Panc1 (cell line): Measurements from ENCODE around the gene PPIL1. TPM values are rescaled to one million over a fixed set of nuclear protein-coding genes. Genes with fewer than 3 reads are reported as not detected.

Experiments
- ATAC-seq: fragments of 200-7000 bp; cut with Tn5 transposase; 2 replicates; pipeline ENCODE4 v1.9.1; 2020; ENCODE audit warnings: mild to moderate bottlenecking, moderate library complexity
- BruUV-seq: library from RNA; stranded (reverse); fragments of 400-500 nt; replicated peaks from 2 replicates; lab custom pipeline; 2021; lab: Mats Ljungman, UMichigan
- CTCF ChIA-PET: fragments of 300-600 bp; sonication (Branson Sonifier 250); formaldehyde crosslinking; loops from one replicate; lab custom pipeline; 2022; ENCODE audit warnings: antibody characterized with exemption; lab: Charles Lee
- POLR2A ChIA-PET: fragments of 300-600 bp; sonication (Branson Sonifier 250); formaldehyde crosslinking; loops from one replicate; lab custom pipeline; 2022; ENCODE audit warnings: antibody characterized with exemption; lab: Charles Lee
- DNase-seq: peaks from one replicate; pipeline ENCODE4 v3.0.0-alpha.2; 2010; ENCODE audit warnings: low read depth, low spot score
- H3K27ac ChIP-seq: 2 replicates; pipeline ENCODE4 v1.5.1; 2011; ENCODE audit warnings: mild to moderate bottlenecking, low read length, inconsistent platforms
- H3K27me3 ChIP-seq: fragments of 200-500 bp; sonication (Bioruptor generic); 2 replicates; pipeline ENCODE4 v1.6.0; 2014; ENCODE audit warnings: low read length, inconsistent platforms; ENCODE audit not compliant: control insufficient read depth, insufficient read depth
- H3K36me3 ChIP-seq: fragments of 200-500 bp; sonication (Bioruptor generic); 2 replicates; pipeline ENCODE4 v1.5.1; 2014; ENCODE audit warnings: inconsistent platforms, mild to moderate bottlenecking, low read length, moderate library complexity; ENCODE audit not compliant: control insufficient read depth, insufficient read depth
- H3K4me1 ChIP-seq: 2 replicates; pipeline ENCODE4 v1.5.1; 2011; ENCODE audit warnings: inconsistent platforms, mild to moderate bottlenecking, low read length, moderate library complexity; ENCODE audit not compliant: control insufficient read depth, insufficient read depth
- H3K4me3 ChIP-seq, 2 experiments: 2 replicates each; pipeline ENCODE4 v1.5.1; 2011 to 2012; ENCODE audit warnings: low read depth in 2 of 2, low read length in 2 of 2, mild to moderate bottlenecking in 2 of 2, inconsistent platforms in 1 of 2, moderate library complexity in 1 of 2
- H3K9me3 ChIP-seq: fragments of 200-500 bp; sonication (Bioruptor generic); 2 replicates; pipeline ENCODE4 v1.5.1; 2014; ENCODE audit warnings: low read depth, mild to moderate bottlenecking, inconsistent platforms, low read length, moderate library complexity; ENCODE audit not compliant: control insufficient read depth, insufficient read depth
- POLR2AphosphoS5 ChIP-seq: IDR thresholded peaks from 2 replicates; pipeline ENCODE4 v1.6.1; 2012; ENCODE audit warnings: mild to moderate bottlenecking, low read depth, low read length, moderate library complexity
- SIN3A ChIP-seq: IDR thresholded peaks from 2 replicates; pipeline ENCODE4 v1.6.1; 2012; ENCODE audit warnings: low read depth, mild to moderate bottlenecking, low read length, moderate library complexity, borderline replicate concordance; ENCODE audit not compliant: insufficient read depth
- TCF7L2 ChIP-seq: IDR thresholded peaks from 2 replicates; pipeline ENCODE4 v1.6.1; 2011; ENCODE audit warnings: mild to moderate bottlenecking, low read depth, low read length, inconsistent platforms
- in situ Hi-C: cut with HindIII; loops from 2 replicates; pipeline ENCODE4 v1.10.0; 2016; ENCODE audit warnings: low sequenced_read_pairs, low pct_unique_long_range_greater_than_20kb
- intact Hi-C: fragments of 100-400 bp; cut with micrococcal nuclease; formaldehyde crosslinking; loops from one replicate; pipeline ENCODE4 v1.10.0; 2022; ENCODE audit not compliant: unreplicated experiment
- total RNA-seq: library from RNA; stranded (reverse); gene quantifications from one replicate; pipeline ENCODE4 v1.2.1, GENCODE V29; 2021; ENCODE audit not compliant: unreplicated experiment
- TF ChIP-seq, protein P1 (sequence below), 2 experiments: IDR thresholded peaks; 2 replicates each; pipeline ENCODE4 v1.6.1; 2011 to 2012; ENCODE audit warnings: low read depth in 2 of 2, control low read depth in 1 of 2, low read length in 1 of 2, mild to moderate bottlenecking in 1 of 2, moderate library complexity in 1 of 2; ENCODE audit not compliant: insufficient read depth in 1 of 2
- TF ChIP-seq, protein P2 (sequence below): fragments of 450-650 bp; IDR thresholded peaks from 2 replicates; pipeline ENCODE4 v1.5.1; 2017; ENCODE audit warnings: mild to moderate bottlenecking

The PPIL1 gene
- total RNA-seq, 1 experiment from 2014 or later = 44.1 TPM

GRCh38 chr6:36825994-36826393, 48.6 kb downstream of the PPIL1 start:
- ChIA-PET POLR2A (no interaction called here), CTCF (no interaction called here)
- Histone ChIP-seq H3K27ac (no peak overlapping the region), H3K9me3 (no peaks in the 10 kb centered on the region), H3K4me1 (peaks cover 5% of the 10 kb centered on the region; the same call in 1 of the 2 replicates), H3K36me3 (no peaks in the 10 kb centered on the region), H3K27me3 (no peaks in the 10 kb centered on the region), H3K4me3 (no peak overlapping the region)
- TF ChIP-seq, protein P1, sequence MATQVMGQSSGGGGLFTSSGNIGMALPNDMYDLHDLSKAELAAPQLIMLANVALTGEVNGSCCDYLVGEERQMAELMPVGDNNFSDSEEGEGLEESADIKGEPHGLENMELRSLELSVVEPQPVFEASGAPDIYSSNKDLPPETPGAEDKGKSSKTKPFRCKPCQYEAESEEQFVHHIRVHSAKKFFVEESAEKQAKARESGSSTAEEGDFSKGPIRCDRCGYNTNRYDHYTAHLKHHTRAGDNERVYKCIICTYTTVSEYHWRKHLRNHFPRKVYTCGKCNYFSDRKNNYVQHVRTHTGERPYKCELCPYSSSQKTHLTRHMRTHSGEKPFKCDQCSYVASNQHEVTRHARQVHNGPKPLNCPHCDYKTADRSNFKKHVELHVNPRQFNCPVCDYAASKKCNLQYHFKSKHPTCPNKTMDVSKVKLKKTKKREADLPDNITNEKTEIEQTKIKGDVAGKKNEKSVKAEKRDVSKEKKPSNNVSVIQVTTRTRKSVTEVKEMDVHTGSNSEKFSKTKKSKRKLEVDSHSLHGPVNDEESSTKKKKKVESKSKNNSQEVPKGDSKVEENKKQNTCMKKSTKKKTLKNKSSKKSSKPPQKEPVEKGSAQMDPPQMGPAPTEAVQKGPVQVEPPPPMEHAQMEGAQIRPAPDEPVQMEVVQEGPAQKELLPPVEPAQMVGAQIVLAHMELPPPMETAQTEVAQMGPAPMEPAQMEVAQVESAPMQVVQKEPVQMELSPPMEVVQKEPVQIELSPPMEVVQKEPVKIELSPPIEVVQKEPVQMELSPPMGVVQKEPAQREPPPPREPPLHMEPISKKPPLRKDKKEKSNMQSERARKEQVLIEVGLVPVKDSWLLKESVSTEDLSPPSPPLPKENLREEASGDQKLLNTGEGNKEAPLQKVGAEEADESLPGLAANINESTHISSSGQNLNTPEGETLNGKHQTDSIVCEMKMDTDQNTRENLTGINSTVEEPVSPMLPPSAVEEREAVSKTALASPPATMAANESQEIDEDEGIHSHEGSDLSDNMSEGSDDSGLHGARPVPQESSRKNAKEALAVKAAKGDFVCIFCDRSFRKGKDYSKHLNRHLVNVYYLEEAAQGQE (IDR thresholded peaks at IDR 0.05; ENCODE audit: insufficient read depth in 1 of 2, low read depth in 2 of 2, low read length in 1 of 2) = no peak
- TF ChIP-seq POLR2AphosphoS5 (no peak), TCF7L2 (no peak), SIN3A (no peak)
- TF ChIP-seq, protein P2, sequence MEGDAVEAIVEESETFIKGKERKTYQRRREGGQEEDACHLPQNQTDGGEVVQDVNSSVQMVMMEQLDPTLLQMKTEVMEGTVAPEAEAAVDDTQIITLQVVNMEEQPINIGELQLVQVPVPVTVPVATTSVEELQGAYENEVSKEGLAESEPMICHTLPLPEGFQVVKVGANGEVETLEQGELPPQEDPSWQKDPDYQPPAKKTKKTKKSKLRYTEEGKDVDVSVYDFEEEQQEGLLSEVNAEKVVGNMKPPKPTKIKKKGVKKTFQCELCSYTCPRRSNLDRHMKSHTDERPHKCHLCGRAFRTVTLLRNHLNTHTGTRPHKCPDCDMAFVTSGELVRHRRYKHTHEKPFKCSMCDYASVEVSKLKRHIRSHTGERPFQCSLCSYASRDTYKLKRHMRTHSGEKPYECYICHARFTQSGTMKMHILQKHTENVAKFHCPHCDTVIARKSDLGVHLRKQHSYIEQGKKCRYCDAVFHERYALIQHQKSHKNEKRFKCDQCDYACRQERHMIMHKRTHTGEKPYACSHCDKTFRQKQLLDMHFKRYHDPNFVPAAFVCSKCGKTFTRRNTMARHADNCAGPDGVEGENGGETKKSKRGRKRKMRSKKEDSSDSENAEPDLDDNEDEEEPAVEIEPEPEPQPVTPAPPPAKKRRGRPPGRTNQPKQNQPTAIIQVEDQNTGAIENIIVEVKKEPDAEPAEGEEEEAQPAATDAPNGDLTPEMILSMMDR = no peak
- intact Hi-C loops = no loop called here
- no TSS peak for BruUV-seq
- DNase-seq = no peak
- no peak for ATAC-seq
- in situ Hi-C loops = no loop called here

GRCh38 chr6:36825452-36825851, 49.2 kb downstream of the PPIL1 start:
- no peak overlapping the region for H3K27ac ChIP-seq
- CTCF ChIA-PET = no interaction called here

More at GRCh38 chr6:36825452-36825851, 49.2 kb downstream of the PPIL1 start:
- Histone ChIP-seq H3K27me3 (no peaks in the 10 kb centered on the region), H3K4me1 (peaks cover 5% of the 10 kb centered on the region; the same call in 1 of the 2 replicates), H3K36me3 (no peaks in the 10 kb centered on the region), H3K9me3 (no peaks in the 10 kb centered on the region), H3K4me3 (no peak overlapping the region)
- POLR2A ChIA-PET = no interaction called here
- TF ChIP-seq TCF7L2 (no peak), POLR2AphosphoS5 (no peak), SIN3A (no peak)
- TF ChIP-seq, protein P2 = no peak
- TF ChIP-seq, protein P1 (IDR thresholded peaks at IDR 0.05; ENCODE audit: insufficient read depth in 1 of 2, low read depth in 2 of 2, low read length in 1 of 2) = no peak
- intact Hi-C loops = no loop called here
- no TSS peak for BruUV-seq
- DNase-seq = no peak
- ATAC-seq = no peak
- in situ Hi-C loops = no loop called here
